ENCODE results near the gene SLC22A1.

Gene SLC22A1

DNA sequence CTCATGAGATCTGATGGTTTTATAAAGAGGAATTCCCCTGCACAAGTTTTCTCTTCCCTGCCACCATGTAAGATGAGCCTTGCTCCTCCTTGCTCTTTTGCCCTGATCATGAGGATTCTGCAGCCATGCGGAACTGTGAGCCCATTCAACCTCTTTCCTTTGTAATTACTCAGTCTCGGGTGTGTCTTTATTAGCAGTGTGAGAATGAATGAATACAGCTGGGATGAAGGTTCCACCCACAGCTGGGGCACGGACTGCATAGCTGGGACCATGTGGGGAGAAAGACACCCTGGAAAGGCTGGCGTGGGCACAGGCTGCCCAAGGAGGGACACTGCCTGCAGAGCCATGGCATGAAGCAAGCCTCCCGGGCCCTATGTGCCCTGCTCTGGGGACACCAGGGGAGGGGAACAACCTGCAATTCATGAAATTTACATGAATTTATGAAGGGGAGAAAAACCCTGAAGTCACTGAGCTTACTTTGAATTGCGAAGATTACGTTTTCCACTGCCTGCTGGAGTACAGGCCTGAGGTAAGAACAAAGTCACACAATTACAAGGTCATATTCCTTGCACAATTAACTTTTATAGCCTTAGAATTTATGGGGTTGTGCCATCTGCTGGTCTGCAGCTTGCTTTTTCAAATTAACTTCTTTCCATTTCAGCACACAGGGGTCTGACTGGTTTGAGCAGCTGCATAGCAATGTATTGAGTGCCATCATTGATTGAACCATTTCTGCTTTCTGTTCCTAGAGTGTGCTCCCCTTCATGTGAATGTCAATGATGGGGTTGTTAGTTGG is 46.2 kb downstream of the SLC22A1 start:
- no peak overlapping the region for H3K4me2 ChIP-seq (ENCODE audit: low read length)
- no peaks in the 10 kb centered on the region for H3K4me1 ChIP-seq (ENCODE audit: control insufficient read depth, insufficient read depth, low read length)
- no peaks in the 10 kb centered on the region for H3K9me3 ChIP-seq (replicated peaks; ENCODE audit: low read length)
- no peak overlapping the region for H3K9ac ChIP-seq (ENCODE audit: low read depth, low read length)
- no peaks in the 10 kb centered on the region for H3K36me3 ChIP-seq (ENCODE audit: insufficient read depth, low read length)
- H3K27me3 ChIP-seq (ENCODE audit: control insufficient read depth, insufficient read depth, low read length): no peaks in the 10 kb centered on the region
- H3K4me3 ChIP-seq (ENCODE audit: low read length): no peak overlapping the region

DNA sequence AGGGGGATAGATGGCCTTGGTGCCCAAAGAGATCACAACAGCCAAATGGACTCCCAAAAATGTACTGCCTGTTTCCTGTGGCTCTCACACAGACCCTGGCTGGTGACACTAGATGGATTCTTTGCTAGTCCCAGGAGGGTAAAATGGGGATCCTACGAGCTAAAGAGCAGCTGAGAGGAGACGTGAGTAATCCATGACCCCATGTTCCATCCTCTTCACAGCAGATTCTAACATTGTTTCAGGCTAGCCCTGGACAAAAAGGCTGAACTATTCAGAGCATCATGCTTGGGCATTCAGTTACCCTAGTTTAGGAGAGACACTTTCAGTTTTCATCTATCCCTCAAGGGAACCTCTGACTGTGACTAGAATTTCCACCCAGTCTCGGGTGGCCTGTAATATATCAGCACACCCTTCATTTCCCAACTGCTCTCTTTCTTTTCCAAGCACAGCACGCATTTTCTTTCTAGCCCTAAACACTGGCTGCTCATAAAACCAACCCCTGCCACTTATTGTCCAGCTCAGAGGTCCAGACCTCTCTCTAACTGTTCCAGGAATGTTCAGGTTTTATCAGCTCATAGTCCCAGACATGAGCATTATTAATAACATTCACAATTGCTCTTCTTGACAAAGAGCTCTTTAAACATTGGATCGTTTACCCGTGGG is 48.5 kb downstream of the SLC22A1 start:
- Histone ChIP-seq H3K9me3 (replicated peaks; ENCODE audit: low read length) (no peaks in the 10 kb centered on the region), H3K27me3 (ENCODE audit: control insufficient read depth, insufficient read depth, low read length) (no peaks in the 10 kb centered on the region), H3K9ac (ENCODE audit: low read depth, low read length) (no peak overlapping the region), H3K4me1 (ENCODE audit: control insufficient read depth, insufficient read depth, low read length) (no peaks in the 10 kb centered on the region), H3K4me3 (ENCODE audit: low read length) (no peak overlapping the region), H3K4me2 (ENCODE audit: low read length) (no peak overlapping the region), H3K36me3 (ENCODE audit: insufficient read depth, low read length) (no peaks in the 10 kb centered on the region)

DNA sequence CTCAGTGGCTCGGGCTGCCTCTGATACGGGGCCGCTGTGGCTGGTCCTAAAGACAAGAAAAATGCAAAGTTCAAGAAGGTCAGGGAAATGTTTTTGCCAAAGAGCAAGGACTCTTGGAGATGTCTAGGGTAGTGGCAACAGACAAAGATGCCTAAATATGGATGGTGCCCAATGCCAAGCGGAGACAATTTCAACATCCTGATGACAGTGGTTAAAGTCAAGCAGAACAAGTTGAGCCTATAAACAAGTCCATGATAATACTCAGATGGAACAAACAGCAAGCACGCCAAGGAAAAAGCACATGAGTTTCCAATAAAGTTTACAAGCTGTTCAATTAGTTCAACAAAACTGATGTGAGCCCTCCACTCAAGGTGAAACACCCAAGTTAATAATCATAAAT is 51.1 kb downstream of the SLC22A1 start:
- H3K9ac ChIP-seq (ENCODE audit: low read depth, low read length): no peak overlapping the region
- no peaks in the 10 kb centered on the region for H3K36me3 ChIP-seq (ENCODE audit: insufficient read depth, low read length)
- no peaks in the 10 kb centered on the region for H3K27me3 ChIP-seq (ENCODE audit: control insufficient read depth, insufficient read depth, low read length)
- H3K4me1 ChIP-seq (ENCODE audit: control insufficient read depth, insufficient read depth, low read length): no peaks in the 10 kb centered on the region
- no peak overlapping the region for H3K4me3 ChIP-seq (ENCODE audit: low read length)
- H3K4me2 ChIP-seq (ENCODE audit: low read length): no peak overlapping the region
- H3K9me3 ChIP-seq (replicated peaks; ENCODE audit: low read length): no peaks in the 10 kb centered on the region

DNA sequence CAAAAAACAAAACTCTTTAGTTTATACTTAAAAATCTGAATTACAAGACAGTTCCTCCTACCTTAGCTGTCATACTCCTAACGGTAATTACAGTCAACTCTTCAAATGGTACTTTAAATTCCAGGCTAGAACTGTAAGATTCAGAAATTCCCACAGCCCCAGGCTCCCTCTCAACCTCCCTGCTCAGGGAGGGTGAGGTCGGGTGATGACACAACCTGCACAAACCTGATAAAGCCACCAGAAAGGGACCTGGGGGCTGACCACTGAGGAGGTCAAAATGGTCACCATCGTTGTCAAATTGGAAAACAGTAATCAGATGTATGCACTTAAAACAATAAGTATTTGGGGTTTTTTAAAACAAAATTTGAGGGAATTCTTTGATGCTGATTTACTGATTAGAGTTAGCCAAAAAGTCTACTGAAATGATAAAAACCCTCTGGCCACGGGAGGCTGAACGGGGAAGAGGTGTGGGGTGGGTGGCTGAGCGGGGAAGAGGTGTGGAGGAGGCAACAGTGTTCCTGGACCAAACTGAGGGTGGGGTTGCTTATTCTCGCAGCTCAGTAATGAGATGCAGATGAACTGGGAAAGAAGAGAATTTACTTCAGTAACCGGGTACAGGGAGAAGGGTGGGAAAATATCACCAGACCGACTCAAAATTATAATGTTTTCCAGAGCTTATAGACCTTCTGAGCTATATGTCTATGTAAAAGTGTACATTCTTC is 52.4 kb downstream of the SLC22A1 start:
- no peaks in the 10 kb centered on the region for H3K27me3 ChIP-seq (ENCODE audit: control insufficient read depth, insufficient read depth, low read length)
- H3K4me3 ChIP-seq (ENCODE audit: low read length): no peak overlapping the region
- H3K36me3 ChIP-seq (ENCODE audit: insufficient read depth, low read length): no peaks in the 10 kb centered on the region
- no peaks in the 10 kb centered on the region for H3K9me3 ChIP-seq (replicated peaks; ENCODE audit: low read length)
- no peak overlapping the region for H3K4me2 ChIP-seq (ENCODE audit: low read length)
- no peaks in the 10 kb centered on the region for H3K4me1 ChIP-seq (ENCODE audit: control insufficient read depth, insufficient read depth, low read length)
- H3K9ac ChIP-seq (ENCODE audit: low read depth, low read length): no peak overlapping the region

DNA sequence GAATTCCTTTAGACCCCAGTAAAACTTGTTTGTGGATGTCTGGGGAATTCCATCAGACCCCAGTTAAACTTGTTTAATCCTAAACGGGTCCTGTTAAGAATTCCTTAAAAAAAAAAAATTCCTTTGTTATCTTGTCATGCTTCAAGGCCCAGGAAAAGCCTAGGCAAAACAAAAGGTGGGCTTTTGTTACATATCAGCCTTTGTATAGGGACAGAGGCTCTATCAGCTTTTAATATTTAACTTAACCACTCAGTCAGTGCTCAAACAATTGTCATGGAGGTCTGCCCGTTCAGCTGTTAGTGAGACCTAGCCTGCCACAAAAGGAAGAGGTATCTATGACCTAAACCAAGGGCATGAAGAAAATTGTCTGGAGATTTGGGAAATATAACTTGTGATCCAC is 53.1 kb downstream of the SLC22A1 start:
- H3K9me3 ChIP-seq (replicated peaks; ENCODE audit: low read length): no peaks in the 10 kb centered on the region
- H3K4me3 ChIP-seq (ENCODE audit: low read length): no peak overlapping the region
- no peaks in the 10 kb centered on the region for H3K4me1 ChIP-seq (ENCODE audit: control insufficient read depth, insufficient read depth, low read length)
- H3K36me3 ChIP-seq (ENCODE audit: insufficient read depth, low read length): no peaks in the 10 kb centered on the region
- H3K4me2 ChIP-seq (ENCODE audit: low read length): no peak overlapping the region
- H3K9ac ChIP-seq (ENCODE audit: low read depth, low read length): no peak overlapping the region
- no peaks in the 10 kb centered on the region for H3K27me3 ChIP-seq (ENCODE audit: control insufficient read depth, insufficient read depth, low read length)

DNA sequence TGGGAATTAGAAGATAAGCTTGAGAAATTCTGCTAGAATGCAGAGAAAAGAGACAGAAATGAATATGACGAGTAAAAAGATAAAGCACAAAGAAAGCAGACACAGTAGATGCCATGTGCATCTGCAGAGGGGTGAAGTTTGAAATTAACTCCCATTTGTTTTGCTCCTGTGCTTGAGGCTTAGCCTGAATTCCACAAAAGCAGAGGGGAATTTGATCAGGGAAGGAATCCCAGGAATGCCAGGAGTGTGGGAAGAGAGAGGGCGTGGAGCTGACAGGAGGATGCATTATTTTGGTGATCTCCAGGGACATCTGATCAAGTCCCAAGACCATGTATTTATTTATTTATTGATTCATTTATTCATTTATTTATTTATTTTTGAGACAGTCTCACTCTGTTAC is 55.6 kb downstream of the SLC22A1 start:
- no peaks in the 10 kb centered on the region for H3K27me3 ChIP-seq (ENCODE audit: control insufficient read depth, insufficient read depth, low read length)
- H3K4me1 ChIP-seq (ENCODE audit: control insufficient read depth, insufficient read depth, low read length): no peaks in the 10 kb centered on the region
- no peaks in the 10 kb centered on the region for H3K36me3 ChIP-seq (ENCODE audit: insufficient read depth, low read length)
- H3K4me3 ChIP-seq (ENCODE audit: low read length): no peak overlapping the region
- H3K4me2 ChIP-seq (ENCODE audit: low read length): no peak overlapping the region
- no peaks in the 10 kb centered on the region for H3K9me3 ChIP-seq (replicated peaks; ENCODE audit: low read length)
- no peak overlapping the region for H3K9ac ChIP-seq (ENCODE audit: low read depth, low read length)

DNA sequence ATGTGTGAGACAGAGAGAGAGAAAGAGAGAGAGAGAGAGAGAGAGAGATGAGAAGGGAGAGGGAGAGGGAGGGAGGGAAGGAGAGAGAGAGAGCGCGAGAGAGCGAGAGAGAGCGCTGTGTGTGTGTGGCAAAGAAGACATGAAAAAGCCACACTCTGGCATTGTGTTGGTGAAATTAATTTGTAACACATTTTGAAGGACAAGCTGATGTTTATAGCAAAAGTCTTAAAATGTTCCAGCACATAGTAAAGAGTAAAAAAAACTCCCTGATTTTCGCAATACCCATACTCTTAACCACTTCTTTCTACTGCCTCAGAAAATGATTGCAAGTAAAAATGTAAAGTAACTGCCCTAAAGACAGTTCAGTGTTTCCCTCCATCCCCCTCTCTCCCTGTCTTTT is 56.7 kb downstream of the SLC22A1 start:
- no peaks in the 10 kb centered on the region for H3K36me3 ChIP-seq (ENCODE audit: insufficient read depth, low read length)
- no peaks in the 10 kb centered on the region for H3K27me3 ChIP-seq (ENCODE audit: control insufficient read depth, insufficient read depth, low read length)
- no peaks in the 10 kb centered on the region for H3K4me1 ChIP-seq (ENCODE audit: control insufficient read depth, insufficient read depth, low read length)
- no peak overlapping the region for H3K4me3 ChIP-seq (ENCODE audit: low read length)
- no peaks in the 10 kb centered on the region for H3K9me3 ChIP-seq (replicated peaks; ENCODE audit: low read length)
- no peak overlapping the region for H3K4me2 ChIP-seq (ENCODE audit: low read length)
- no peak overlapping the region for H3K9ac ChIP-seq (ENCODE audit: low read depth, low read length)

DNA sequence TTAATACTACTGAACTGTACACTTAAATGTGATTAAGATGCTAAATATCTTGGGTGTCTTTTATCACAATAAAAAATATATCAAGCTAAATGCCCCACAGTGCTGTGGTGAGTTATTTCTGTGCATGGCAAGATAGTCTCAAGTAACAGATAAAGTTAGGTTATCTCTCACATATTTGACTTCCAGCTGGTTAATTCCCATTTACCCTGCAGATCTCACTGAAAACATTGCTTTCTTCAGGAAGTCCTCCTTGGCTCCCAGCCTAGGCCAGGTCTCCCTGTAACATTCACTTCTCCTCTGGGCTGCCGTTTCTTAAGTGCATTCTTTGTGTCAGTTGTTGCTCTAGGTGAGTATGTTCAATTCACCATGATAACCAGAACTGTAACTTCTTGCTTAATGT is 59.1 kb downstream of the SLC22A1 start:
- Histone ChIP-seq H3K27me3 (ENCODE audit: control insufficient read depth, insufficient read depth, low read length) (no peaks in the 10 kb centered on the region), H3K4me3 (ENCODE audit: low read length) (no peak overlapping the region)

DNA sequence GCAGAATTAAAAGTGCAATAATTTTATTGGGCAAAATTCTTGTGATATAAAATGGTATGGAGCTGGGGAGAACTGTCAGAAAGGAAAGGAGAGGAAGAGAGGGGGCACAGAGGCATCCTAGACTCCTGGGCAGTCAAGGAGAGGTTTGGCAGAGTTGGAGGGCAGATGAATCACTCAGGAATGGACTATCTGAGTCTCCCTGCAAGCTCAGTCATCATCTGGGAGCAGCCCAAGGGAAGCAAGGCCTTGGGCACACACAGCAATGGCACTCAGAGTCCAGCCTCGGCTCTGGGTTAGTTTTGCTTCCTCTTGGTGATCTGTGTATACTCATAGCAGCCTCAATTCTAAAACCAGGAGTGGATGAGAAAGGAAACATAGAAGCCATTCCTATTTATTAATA is 67.2 kb downstream of the SLC22A1 start:
- no peaks in the 10 kb centered on the region for H3K27me3 ChIP-seq (ENCODE audit: control insufficient read depth, insufficient read depth, low read length)
- no peaks in the 10 kb centered on the region for H3K36me3 ChIP-seq (ENCODE audit: insufficient read depth, low read length)
- no peaks in the 10 kb centered on the region for H3K9me3 ChIP-seq (replicated peaks; ENCODE audit: low read length)
- H3K4me3 ChIP-seq (ENCODE audit: low read length): no peak overlapping the region
- H3K4me2 ChIP-seq (ENCODE audit: low read length): no peak overlapping the region
- no peak overlapping the region for H3K9ac ChIP-seq (ENCODE audit: low read depth, low read length)
- H3K4me1 ChIP-seq (ENCODE audit: control insufficient read depth, insufficient read depth, low read length): peaks cover 4% of the 10 kb centered on the region

More for the DNA sequence above, 59.1 kb downstream of the SLC22A1 start:
- H3K36me3 ChIP-seq (ENCODE audit: insufficient read depth, low read length): no peaks in the 10 kb centered on the region
- no peak overlapping the region for H3K4me2 ChIP-seq (ENCODE audit: low read length)
- H3K9ac ChIP-seq (ENCODE audit: low read depth, low read length): no peak overlapping the region
- H3K9me3 ChIP-seq (replicated peaks; ENCODE audit: low read length): no peaks in the 10 kb centered on the region
- no peaks in the 10 kb centered on the region for H3K4me1 ChIP-seq (ENCODE audit: control insufficient read depth, insufficient read depth, low read length)

DNA sequence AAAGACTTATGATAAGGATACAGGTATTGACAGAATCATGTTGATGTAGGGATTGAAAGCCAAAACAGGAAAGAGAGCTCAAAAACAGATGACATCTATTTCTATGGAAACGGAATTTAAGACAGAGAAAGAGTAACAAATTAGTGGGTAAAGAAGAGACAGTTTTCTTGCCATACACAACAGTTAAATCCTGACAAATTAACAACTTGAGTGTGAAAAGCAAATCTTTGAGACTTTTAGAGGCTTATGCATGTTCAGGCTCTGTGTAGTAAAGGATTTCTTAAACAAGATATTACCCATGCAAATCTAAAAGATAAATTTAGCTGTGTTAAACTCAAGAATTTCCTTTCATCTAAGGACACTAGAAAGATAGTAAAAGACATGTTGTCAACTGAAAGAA is 68.5 kb downstream of the SLC22A1 start:
- H3K27me3 ChIP-seq (ENCODE audit: control insufficient read depth, insufficient read depth, low read length): no peaks in the 10 kb centered on the region
- H3K4me3 ChIP-seq (ENCODE audit: low read length): no peak overlapping the region
- peaks cover 4% of the 10 kb centered on the region for H3K4me1 ChIP-seq (ENCODE audit: control insufficient read depth, insufficient read depth, low read length)

DNA sequence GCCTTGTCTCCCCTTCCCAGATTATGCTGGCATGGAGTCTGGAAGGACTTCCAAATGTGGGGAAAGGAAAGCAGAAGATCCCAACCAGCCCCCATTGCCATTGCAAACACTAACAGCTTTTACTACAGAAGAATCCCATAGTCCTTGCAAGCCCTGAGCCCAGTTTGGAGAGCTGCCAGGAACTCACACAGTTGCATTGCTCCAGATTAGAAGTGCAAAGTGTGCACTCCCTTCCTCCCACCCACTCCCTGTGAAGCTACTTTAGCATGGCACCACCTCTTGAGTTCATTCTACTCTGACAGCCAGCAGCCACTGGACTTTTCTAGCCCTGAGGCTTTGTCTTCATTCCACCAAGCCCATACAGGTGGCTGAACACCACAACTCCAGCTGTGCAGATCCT is 69.4 kb downstream of the SLC22A1 start:
- no peak overlapping the region for H3K9ac ChIP-seq (ENCODE audit: low read depth, low read length)
- H3K4me2 ChIP-seq (ENCODE audit: low read length): no peak overlapping the region
- H3K27me3 ChIP-seq (ENCODE audit: control insufficient read depth, insufficient read depth, low read length): no peaks in the 10 kb centered on the region
- no peaks in the 10 kb centered on the region for H3K9me3 ChIP-seq (replicated peaks; ENCODE audit: low read length)
- H3K36me3 ChIP-seq (ENCODE audit: insufficient read depth, low read length): no peaks in the 10 kb centered on the region
- H3K4me3 ChIP-seq (ENCODE audit: low read length): no peak overlapping the region
- peaks cover 4% of the 10 kb centered on the region for H3K4me1 ChIP-seq (ENCODE audit: control insufficient read depth, insufficient read depth, low read length)

More for the DNA sequence above, 68.5 kb downstream of the SLC22A1 start:
- no peaks in the 10 kb centered on the region for H3K36me3 ChIP-seq (ENCODE audit: insufficient read depth, low read length)
- H3K4me2 ChIP-seq (ENCODE audit: low read length): no peak overlapping the region
- H3K9me3 ChIP-seq (replicated peaks; ENCODE audit: low read length): no peaks in the 10 kb centered on the region
- H3K9ac ChIP-seq (ENCODE audit: low read depth, low read length): no peak overlapping the region

Measured in skeletal muscle satellite cell (primary cell).